Astrocyte (in vitro differentiated cells and primary cell): Measurements from ENCODE around the gene NIPBL. TPM values are rescaled to one million over a fixed set of nuclear protein-coding genes. Genes with fewer than 3 reads are reported as not detected.

Experiments used
- DNase-seq: peaks from one replicate; pipeline ENCODE4 v3.0.0-alpha.2; 2010; ENCODE audit warnings: low read depth
- FAIRE-seq: peaks from 2 replicates; lab custom pipeline; 2011; peaks lifted over from hg19 to GRCh38; lab: Jason Lieb, UNC
- H2AFZ ChIP-seq: 2 replicates; pipeline ENCODE4 v1.6.0; 2012; ENCODE audit warnings: low read depth, low read length, inconsistent platforms
- H3K27ac ChIP-seq: 2 replicates; pipeline ENCODE4 v1.5.1; 2011; ENCODE audit warnings: low read depth, low read length, inconsistent platforms
- H3K27me3 ChIP-seq: 2 replicates; pipeline ENCODE4 v1.6.0; 2011; ENCODE audit warnings: low read length, inconsistent platforms; ENCODE audit not compliant: insufficient read depth
- H3K36me3 ChIP-seq: 2 replicates; pipeline ENCODE4 v1.5.1; 2011; ENCODE audit warnings: low read length, inconsistent platforms; ENCODE audit not compliant: insufficient read depth
- H3K4me1 ChIP-seq: 2 replicates; pipeline ENCODE4 v1.5.1; 2011; ENCODE audit warnings: low read length, inconsistent platforms; ENCODE audit not compliant: insufficient read depth
- H3K4me2 ChIP-seq: 2 replicates; pipeline ENCODE4 v1.6.0; 2012; ENCODE audit warnings: low read length, inconsistent platforms
- H3K4me3 ChIP-seq: 2 replicates; pipeline ENCODE4 v1.5.1; 2011; ENCODE audit warnings: low read depth, mild to moderate bottlenecking, low read length, inconsistent platforms; ENCODE audit not compliant: insufficient read depth
- H3K79me2 ChIP-seq: 2 replicates; pipeline ENCODE4 v1.6.0; 2012; ENCODE audit warnings: mild to moderate bottlenecking, low read length, inconsistent platforms; ENCODE audit not compliant: insufficient read depth
- H3K9ac ChIP-seq: 2 replicates; pipeline ENCODE4 v1.6.0; 2012; ENCODE audit warnings: mild to moderate bottlenecking, low read length, inconsistent platforms
- H3K9me3 ChIP-seq: 2 replicates; pipeline ENCODE4 v1.5.1; 2012; ENCODE audit warnings: low read depth, mild to moderate bottlenecking, low read length, inconsistent platforms; ENCODE audit not compliant: insufficient read depth
- H4K20me1 ChIP-seq: 2 replicates; pipeline ENCODE4 v1.6.0; 2012; ENCODE audit warnings: low read length, inconsistent platforms; ENCODE audit not compliant: insufficient read depth
- H3K27ac Mint-ChIP-seq: one replicate; pipeline ENCODE4 v1.8.0; 2021; ENCODE audit warnings: mild to moderate bottlenecking, mixed read lengths; ENCODE audit not compliant: unreplicated experiment
- H3K27me3 Mint-ChIP-seq: one replicate; pipeline ENCODE4 v1.8.0; 2021; ENCODE audit warnings: low read depth, mixed read lengths; ENCODE audit not compliant: unreplicated experiment
- H3K36me3 Mint-ChIP-seq: one replicate; pipeline ENCODE4 v1.8.0; 2021; ENCODE audit warnings: low read depth, mixed read lengths; ENCODE audit not compliant: unreplicated experiment
- H3K4me1 Mint-ChIP-seq: one replicate; pipeline ENCODE4 v1.8.0; 2021; ENCODE audit warnings: low read depth, mixed read lengths; ENCODE audit not compliant: unreplicated experiment
- H3K4me3 Mint-ChIP-seq: one replicate; pipeline ENCODE4 v1.8.0; 2021; ENCODE audit warnings: mild to moderate bottlenecking, moderate library complexity, mixed read lengths; ENCODE audit not compliant: unreplicated experiment
- H3K9me3 Mint-ChIP-seq: one replicate; pipeline ENCODE4 v1.8.0; 2021; ENCODE audit warnings: mild to moderate bottlenecking, mixed read lengths; ENCODE audit not compliant: unreplicated experiment
- CTCF ChIP-seq: IDR thresholded peaks from 2 replicates; pipeline ENCODE4 v1.5.1; 2011; ENCODE audit warnings: low read depth, mild to moderate bottlenecking, inconsistent platforms, low read length, moderate library complexity; ENCODE audit not compliant: insufficient read depth
- EZH2 ChIP-seq: IDR thresholded peaks from 2 replicates; pipeline ENCODE4 v1.6.1; 2012; ENCODE audit warnings: mild to moderate bottlenecking, low read length, inconsistent platforms; ENCODE audit not compliant: insufficient read depth
- total RNA-seq: library from RNA; stranded (reverse); gene quantifications from 2 replicates; pipeline ENCODE4 v1.2.1, GENCODE V29; 2021

Gene NIPBL
- total RNA-seq, 1 donor from 2014 or later = 45.3 TPM

GRCh38 chr5:36854402-36855140, 22.0 kb upstream of the NIPBL start:
- TF ChIP-seq CTCF (no peak), EZH2 (no peak)
- no peak overlapping the region for H3K27ac Mint-ChIP-seq
- H3K4me3 Mint-ChIP-seq = no peak overlapping the region
- H3K79me2 ChIP-seq = no peaks in the 10 kb centered on the region
- peaks cover 13% of the 10 kb centered on the region for H3K9me3 Mint-ChIP-seq
- H3K36me3 ChIP-seq = no peaks in the 10 kb centered on the region
- H3K36me3 Mint-ChIP-seq = no peaks in the 10 kb centered on the region
- no peaks in the 10 kb centered on the region for H4K20me1 ChIP-seq
- DNase-seq (no peak), FAIRE-seq (no peak)
- H3K4me1 ChIP-seq = no peaks in the 10 kb centered on the region
- H2AFZ ChIP-seq = no peak overlapping the region
- H3K4me1 Mint-ChIP-seq = no peaks in the 10 kb centered on the region
- H3K4me3 ChIP-seq = no peak overlapping the region
- no peak overlapping the region for H3K27ac ChIP-seq
- H3K4me2 ChIP-seq = no peak overlapping the region
- no peaks in the 10 kb centered on the region for H3K27me3 ChIP-seq
- peaks cover 3% of the 10 kb centered on the region for H3K27me3 Mint-ChIP-seq
- H3K9ac ChIP-seq = no peak overlapping the region
- no peaks in the 10 kb centered on the region for H3K9me3 ChIP-seq

DNA sequence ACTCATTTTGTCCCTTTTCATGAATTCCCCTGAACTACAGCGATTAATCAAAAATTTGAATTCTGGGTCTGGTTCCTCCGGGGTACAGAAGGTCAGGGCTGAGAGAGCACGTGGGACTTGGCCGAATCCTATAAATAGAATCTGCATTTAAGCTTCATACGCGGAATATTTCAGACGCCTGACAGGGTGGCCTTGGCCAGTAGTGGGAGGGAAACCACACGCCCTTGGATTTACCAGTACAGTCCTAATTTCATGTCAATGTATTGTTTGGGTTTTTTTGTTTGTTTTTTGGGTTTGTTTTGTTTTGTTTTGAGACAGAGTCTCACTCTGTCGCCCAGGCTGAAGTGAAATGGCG, 21.5 kb upstream of the NIPBL start:
- Histone ChIP-seq H3K36me3 (no peaks in the 10 kb centered on the region), H3K4me2 (no peak overlapping the region), H3K27ac (no peak overlapping the region), H2AFZ (no peak overlapping the region), H3K79me2 (no peaks in the 10 kb centered on the region), H3K9ac (no peak overlapping the region), H3K4me3 (no peak overlapping the region), H3K4me1 (no peaks in the 10 kb centered on the region), H4K20me1 (no peaks in the 10 kb centered on the region), H3K27me3 (no peaks in the 10 kb centered on the region), H3K9me3 (no peaks in the 10 kb centered on the region)
- H3K9me3 Mint-ChIP-seq = peaks cover 9% of the 10 kb centered on the region
- TF ChIP-seq EZH2 = no peak
- no peak for TF ChIP-seq CTCF
- H3K4me1 Mint-ChIP-seq = no peaks in the 10 kb centered on the region
- FAIRE-seq (no peak), DNase-seq (no peak)
- H3K27me3 Mint-ChIP-seq = no peaks in the 10 kb centered on the region
- no peak overlapping the region for H3K4me3 Mint-ChIP-seq
- no peaks in the 10 kb centered on the region for H3K36me3 Mint-ChIP-seq
- no peak overlapping the region for H3K27ac Mint-ChIP-seq

- H3K4me1 Mint-ChIP-seq = no peaks in the 10 kb centered on the region
- H3K9me3 ChIP-seq = no peaks in the 10 kb centered on the region
- TF ChIP-seq EZH2 = no peak
- TF ChIP-seq CTCF = no peak
- no peak overlapping the region for H3K27ac Mint-ChIP-seq
- peaks cover 1% of the 10 kb centered on the region for H3K9me3 Mint-ChIP-seq
- no peak overlapping the region for H3K9ac ChIP-seq
- H3K79me2 ChIP-seq = no peaks in the 10 kb centered on the region
- no peaks in the 10 kb centered on the region for H3K4me1 ChIP-seq
- H2AFZ ChIP-seq = no peak overlapping the region
- DNase-seq (no peak), FAIRE-seq (no peak)
- no peak overlapping the region for H3K27ac ChIP-seq
- H3K36me3 Mint-ChIP-seq = peaks cover 8% of the 10 kb centered on the region
- no peaks in the 10 kb centered on the region for H3K36me3 ChIP-seq
- no peak overlapping the region for H3K4me3 ChIP-seq
- H3K27me3 ChIP-seq = no peaks in the 10 kb centered on the region
- no peak overlapping the region for H3K4me3 Mint-ChIP-seq
- H3K4me2 ChIP-seq = no peak overlapping the region
- H3K27me3 Mint-ChIP-seq = no peaks in the 10 kb centered on the region
- H4K20me1 ChIP-seq = no peaks in the 10 kb centered on the region
Measured at GRCh38 chr5:36861871-36862270, 14.7 kb upstream of the NIPBL start.
